Sciatic nerve (tissue), 2 donors: ENCODE measurements around the gene NLGN1. TPM values are rescaled to one million over a fixed set of nuclear protein-coding genes. Genes with fewer than 3 reads are reported as not detected.
"Not testable (repeated sequence)": the region's sequence is repeated elsewhere in the genome, so short reads cannot be mapped to it uniquely, and the experiment has no call there.

Experiments used
- ATAC-seq: fragments of 200-7000 bp; cut with Tn5 transposase; one replicate; pipeline ENCODE4 v1.9.1; 2020; ENCODE audit warnings: mild to moderate bottlenecking, moderate library complexity
- DNase-seq: peaks from one replicate; pipeline ENCODE4 v3.0.0-alpha.2; 2020; ENCODE audit warnings: low spot score
- intact Hi-C: fragments of 100-400 bp; cut with DNase I; formaldehyde crosslinking; loops from one replicate; pipeline ENCODE4 v1.14.2; 2022
- total RNA-seq: library from RNA; stranded (reverse); fragmentation: NEBNext Ultra II Directional; extraction: Animal tissue kit (Norgen Biotek cat#: 25700); gene quantifications from one replicate; pipeline ENCODE4 v1.2.1, GENCODE V29; 2021
- donor health status: DM: no; HTN: no; CAD: no.
- donor health status: DM: no; HTN: no; CAD: no.

The NLGN1 gene
- total RNA-seq, 1 donor from 2014 or later = 26.0 TPM

DNA sequence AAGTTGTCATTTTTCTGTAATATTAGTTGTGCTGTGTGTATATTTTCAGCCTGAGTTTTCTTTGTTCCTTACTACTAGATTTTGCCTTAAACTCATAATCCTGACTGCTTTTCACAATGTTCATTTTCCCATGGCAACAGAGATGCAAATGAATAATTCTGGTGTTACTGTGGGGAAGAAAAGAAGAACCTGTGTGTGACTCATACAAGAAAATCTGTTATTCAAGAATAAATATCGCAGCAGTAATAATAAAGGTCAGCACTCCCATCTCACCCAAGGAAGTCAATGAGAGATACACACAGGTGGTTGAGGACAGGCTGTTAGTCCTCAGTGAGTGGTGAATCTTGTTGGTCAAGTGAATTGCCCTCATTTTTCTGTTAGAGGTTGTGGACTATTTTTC is 805.0 kb downstream of the NLGN1 start:
- intact Hi-C loops = no loop called here
- ATAC-seq (no peak), DNase-seq (no peak)

DNA sequence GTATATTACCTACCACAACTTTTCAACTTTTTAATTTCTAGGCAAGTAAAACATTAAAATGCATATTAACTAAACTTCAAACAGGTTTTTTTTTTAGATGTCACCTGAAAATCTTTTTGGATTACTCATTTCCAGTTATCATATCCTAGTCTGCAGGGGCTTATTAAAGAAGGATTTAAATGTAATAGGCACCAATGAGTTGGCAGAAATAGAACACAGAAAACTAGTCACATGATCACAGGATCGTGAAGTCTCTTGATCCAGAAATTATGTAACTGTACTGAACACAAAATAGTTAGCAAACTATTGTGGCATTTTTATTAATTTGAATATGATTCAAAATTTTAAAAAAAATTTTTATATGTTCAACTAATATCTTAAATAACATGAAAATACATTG is 807.2 kb downstream of the NLGN1 start:
- DNase-seq (no peak), ATAC-seq (no peak)
- intact Hi-C loops = no loop called here

DNA sequence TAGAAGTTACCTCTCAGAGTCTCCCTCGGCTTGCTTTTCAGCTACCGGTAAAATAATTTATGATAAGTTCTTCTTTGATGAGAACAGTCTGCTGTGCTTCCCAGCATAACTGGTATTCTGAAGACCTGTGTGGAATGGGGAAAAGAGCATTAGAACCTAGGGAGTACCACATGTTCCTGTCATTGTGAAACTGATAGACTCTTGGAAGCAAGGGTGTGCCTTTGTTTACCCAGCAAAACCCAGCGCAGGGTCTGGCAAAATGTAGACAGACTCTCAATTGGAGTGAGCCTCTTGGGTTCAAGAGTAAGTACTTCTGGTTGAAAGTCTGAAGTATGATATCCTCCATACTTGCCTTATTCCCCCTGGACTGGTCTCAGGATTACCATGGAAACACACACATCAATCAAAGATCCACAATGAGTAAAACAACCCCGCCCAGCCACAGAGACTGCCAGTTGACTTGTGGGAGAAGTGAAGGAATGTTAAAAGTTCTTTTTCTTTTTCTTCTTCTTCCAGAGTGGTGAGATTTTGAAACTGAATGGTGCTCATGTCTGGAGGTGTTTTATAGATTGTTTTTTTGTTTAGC is 809.2 kb downstream of the NLGN1 start:
- intact Hi-C loops = no loop called here
- DNase-seq (no peak), ATAC-seq (no peak)

DNA sequence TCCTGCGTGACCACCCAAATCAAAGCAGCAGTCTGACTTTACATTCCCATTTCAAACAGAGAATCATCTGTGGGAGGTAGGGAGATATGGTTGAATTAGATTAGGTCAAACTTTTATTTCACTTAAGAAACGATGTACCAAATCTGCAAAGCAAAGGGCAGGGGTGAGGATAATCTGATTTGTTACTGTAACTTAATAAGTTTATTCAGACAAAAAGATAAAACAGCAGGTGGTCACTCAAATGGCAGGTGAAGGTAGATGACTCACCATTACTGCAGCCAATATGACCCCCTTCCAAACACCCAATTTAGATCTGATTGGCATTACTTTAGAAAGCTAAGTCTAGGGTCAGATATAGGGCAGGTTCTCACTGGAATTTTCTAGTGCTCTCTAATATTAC is 810.6 kb downstream of the NLGN1 start:
- ATAC-seq (no peak), DNase-seq (no peak)
- intact Hi-C loops = no loop called here

DNA sequence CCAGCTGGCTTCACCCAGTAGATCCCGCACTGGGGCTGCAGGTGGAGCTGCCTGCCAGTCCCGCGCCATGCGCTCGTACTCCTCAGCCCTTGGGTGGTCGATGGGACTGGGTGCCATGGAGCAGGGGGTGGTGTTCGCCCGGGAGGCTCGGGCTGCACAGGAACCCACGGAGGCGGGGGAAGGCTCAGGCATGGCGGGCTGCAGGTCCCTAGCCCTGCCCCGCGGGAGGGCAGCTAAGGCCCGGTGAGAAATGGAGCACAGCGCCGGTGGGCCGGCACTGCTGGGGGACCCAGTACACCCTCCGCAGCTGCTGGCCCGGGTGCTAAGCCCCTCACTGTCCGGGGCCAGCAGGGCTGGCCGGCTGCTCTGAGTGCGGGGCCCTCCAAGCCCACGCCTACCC is 814.4 kb downstream of the NLGN1 start:
- intact Hi-C loops, DNase-seq, ATAC-seq: not testable (repeated sequence)

DNA sequence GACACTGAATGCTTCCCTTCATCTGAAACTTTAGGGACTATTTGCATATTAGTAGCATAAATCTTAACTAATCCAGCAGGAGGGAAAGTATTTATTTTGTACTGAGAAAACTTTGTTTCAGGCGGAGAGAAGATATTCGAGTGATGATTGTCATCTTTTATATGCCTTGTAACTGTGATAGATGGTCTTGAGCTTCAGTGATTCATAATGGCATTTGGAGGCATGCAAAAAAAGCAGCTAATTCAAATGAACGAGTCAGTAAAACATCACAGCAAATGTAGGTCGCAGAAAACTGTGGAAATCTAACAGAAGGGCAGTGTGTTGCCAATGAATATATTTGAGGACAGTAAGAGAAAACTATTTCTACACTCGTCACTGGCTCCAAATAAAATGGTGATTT is 817.9 kb downstream of the NLGN1 start:
- no peak for ATAC-seq

DNA sequence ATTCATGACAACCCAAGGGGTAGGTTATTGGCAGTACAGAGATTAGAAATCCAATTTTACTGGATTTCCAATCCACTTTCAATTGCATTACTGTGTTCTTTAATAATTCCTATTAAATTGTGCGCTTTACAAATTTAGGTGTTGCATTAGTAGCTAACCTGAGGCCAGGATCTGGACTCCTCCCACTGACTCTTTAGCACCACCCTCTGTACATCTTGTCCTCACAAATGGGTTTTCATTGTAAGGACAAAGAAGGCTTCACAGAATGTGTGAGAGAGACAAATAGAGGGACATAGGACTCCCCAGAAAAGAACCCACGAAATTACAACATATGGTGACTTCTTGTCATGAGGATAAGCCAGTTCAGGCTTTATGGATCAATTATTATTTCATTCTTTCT is 818.5 kb downstream of the NLGN1 start:
- intact Hi-C loops = no loop called here
- ATAC-seq (no peak), DNase-seq (no peak)

More for the DNA sequence above, 817.9 kb downstream of the NLGN1 start:
- intact Hi-C loops = no loop called here
- DNase-seq = no peak

DNA sequence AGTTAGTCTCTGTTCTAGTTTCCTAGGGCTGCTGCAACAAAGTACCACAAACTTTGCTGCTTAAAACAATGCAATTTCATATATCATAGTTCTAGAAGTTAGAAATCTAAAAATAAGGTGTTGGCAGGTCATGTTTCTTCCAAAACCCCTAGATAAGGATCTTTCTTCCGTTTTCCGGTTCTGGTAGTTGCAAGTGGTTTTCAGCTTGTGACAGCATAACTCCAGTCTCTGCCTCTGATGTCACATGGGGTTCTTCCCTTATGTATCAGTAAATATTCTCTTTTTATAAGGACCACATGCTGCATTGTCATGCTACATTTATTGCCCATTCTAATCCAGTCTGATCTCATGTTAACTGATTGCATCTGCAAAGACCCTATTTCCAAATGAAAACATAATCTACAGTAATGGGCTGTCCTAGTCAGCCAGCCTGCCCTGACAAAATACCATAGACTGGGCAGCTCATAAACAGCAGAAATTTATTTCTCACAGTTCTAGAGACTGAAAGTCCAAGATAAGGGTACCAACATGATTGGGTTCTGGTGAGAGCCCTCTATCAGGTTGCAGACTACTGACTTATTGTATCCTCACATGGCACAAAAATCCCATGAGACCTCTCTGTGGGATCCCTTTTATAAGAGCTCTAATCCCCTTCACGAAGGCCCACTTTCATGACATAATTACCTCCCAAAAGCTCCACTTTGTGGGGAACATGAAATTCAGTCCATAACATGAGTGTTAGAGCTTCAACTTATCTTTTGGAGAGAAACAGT is 819.6 kb downstream of the NLGN1 start:
- DNase-seq (no peak), ATAC-seq (no peak)
- intact Hi-C loops = no loop called here

DNA sequence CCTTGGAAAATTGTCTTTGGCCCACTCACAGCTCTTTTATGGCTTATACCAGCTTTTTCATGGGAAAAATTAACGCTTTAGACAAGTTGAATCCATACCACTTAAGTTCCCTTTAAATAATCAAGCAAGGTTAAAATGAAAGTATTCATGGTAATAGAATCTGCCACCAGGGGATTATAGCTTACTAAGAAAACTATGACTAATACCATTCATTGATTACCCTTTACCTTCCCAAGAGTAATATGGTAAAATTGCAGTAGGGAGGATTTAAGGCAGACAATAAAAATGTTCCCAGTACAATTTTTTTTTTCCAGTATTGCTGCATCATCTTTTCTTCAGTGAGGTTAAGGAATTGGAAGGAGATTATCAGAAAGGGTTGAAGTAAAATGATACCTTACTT is 820.5 kb downstream of the NLGN1 start:
- ATAC-seq = no peak
- intact Hi-C loops = no loop called here
- no peak for DNase-seq

DNA sequence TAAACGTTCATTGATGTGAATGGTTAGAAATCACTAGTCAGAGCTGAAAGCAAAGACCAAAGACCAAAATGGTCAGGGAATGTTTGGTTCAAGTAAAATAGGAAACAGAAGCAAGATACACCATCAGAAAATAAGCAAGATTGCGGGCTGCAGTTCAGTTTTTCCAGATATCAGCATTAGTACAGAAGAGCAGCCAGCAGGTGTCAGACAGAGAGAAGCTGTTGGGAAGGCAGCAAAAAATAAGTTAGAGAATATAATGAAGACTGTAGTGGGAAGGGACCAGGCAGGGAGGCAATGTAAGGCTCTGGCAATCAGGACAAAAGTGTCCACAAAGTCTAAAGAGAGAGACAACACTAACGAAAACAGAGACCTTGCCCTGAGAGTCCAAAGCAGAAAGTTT is 822.2 kb downstream of the NLGN1 start:
- intact Hi-C loops = no loop called here
- ATAC-seq (no peak), DNase-seq (no peak)

DNA sequence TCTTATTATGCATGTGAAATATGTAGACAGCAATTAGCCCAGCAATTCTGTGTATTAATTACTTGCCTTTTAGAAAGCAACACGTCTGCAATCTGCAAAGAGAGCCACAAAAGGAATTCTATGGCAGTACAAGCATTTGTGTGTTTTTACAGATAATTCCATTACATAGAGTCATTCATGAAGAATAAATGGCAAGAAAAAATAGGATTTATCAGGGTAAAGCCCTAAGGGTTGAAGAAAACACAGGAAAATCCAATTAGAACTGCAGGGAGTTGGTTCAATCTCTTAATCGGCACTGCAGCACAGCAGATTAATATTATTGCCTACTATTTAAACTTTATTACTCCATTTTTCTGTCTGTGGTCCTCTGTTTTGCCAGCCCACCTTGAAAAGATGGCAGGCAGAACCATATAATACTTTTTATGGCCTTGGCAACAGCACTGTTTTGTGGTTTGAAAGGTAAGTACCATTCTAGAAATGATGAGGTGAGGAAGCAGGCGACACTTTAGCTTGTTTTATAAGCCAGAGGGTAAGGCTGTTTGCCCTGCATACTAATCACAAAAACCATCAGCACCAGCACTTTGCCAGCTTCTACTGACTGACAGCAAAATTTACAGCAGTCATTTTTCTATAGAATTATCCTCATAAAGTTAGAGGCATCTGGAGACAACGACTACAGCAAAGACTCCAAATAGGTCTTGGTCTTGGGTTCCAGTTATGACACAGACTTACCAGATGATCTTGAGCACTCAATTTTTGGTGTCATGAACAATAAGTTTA is 823.4 kb downstream of the NLGN1 start:
- ATAC-seq (no peak), DNase-seq (no peak)
- intact Hi-C loops = no loop called here

DNA sequence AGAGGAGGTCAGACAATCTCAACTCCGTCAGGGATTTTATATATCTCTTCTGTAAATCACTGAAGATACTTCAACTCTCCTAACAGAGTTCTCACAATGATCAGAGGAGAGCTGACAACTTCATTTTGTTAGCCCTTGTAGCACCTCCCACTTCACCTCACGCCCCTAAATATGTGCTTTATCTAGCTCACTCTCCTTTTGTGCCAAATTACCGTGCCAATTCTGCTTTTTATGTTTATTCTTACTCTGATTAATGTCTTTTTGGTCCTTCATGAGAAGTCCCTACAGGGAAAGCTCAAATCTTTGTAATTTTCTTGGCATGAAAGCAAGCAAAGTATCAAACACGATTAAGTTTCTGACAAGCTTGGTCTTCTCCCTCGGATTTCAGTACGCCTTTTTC is 825.5 kb downstream of the NLGN1 start:
- intact Hi-C loops = no loop called here
- DNase-seq (no peak), ATAC-seq (no peak)

DNA sequence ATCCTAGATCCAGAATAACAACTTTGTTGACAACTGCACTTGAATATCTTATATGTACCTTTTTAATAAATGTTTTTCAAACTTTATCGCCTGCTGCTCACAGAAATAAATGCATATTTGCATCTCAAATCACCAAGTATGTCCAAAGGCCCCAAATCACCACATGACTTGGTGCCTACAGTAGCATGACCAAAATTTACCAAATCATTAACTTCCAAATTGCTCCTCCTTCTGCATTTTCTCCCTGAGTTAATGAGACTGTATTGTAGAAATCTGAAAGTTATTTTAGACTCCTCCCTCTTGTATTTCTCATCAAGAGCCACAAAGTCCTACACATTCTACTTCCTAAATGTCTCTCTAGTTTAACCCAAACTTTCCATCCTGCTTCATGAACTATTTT is 826.1 kb downstream of the NLGN1 start:
- intact Hi-C loops = no loop called here
- no peak for ATAC-seq
- DNase-seq = no peak

DNA sequence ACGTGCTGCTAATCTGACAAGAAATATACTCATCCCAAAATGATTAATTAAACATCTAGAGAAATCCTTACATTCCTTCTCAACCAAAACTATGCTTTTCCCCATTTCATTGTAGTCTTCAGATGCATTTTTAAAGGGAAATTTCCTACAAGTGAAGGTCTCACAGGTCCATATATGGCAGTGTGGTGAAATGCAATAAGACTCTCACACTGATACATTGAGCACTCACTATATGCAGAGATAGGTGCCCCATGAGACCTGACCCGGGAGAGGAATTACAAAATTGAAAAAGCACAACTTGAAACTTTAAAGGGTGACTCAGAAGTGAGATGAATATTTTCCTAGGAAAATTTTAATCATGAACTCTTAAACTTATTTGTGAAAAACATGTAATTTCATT is 832.4 kb downstream of the NLGN1 start:
- no peak for DNase-seq
- intact Hi-C loops = no loop called here
- no peak for ATAC-seq

DNA sequence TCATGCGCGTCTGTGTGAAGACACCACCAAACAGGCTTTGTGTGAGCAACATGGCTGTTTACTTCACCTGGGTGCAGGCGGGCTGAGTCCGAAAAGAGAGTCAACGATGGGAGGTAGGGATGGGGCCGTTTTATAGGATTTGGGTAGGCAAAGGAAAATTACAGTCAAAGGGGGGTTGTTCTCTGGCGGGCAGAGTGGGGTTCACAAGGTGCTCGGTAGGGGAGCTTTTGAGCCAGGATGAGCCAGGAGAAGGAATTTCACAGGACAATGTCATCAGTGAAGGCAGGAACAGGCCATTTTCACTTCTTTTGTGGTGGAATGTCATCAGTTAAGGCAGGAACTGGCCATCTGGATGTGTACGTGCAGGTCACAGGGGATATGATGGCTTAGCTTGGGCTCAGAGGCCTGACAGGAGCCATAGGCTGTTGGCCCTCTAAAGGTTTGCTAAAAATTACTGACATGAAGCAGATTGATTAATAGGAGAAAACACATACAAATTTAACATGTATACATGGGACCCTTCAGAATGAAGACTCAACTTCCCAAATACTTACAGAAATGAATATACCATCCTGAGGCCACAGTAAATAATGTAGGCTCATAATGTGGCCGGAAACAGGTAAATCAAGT is 834.6 kb downstream of the NLGN1 start:
- DNase-seq, intact Hi-C loops, ATAC-seq: not testable (repeated sequence)

DNA sequence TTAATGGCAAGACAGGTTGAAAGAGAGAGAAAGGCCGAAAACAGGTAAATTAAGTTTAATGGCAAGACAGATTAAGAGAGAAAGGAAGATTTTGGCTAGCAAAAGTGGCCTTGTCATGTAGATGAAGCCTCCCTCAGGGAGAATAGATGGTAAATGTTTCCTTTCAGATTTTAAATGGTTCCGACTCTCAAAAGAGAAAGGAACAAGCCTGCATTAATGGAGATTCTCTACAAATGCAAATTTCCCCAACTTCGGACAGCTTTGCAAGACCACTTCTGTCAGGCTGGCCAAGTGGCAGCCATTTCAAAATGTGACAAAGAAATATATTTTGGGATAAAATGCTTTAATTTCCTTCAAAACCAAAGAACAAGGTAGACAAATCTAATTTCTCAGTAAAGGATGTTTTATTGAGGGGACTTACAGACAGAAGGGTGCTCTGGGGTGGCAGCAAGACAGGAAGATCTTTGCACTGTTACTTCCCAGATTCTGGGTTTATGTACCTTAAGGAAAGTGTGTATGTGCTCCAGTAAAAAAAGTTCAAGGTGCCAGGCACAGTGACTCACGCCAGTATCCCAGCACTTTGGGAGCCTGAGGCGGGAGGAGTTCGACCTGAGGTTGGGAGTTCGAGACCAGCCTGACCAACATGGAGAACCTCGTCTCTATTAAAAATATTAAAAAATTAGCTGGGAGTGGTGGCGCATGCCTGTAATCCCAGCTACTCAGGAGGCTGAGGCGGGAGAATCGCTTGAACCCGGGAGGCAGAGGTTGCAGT is 835.3 kb downstream of the NLGN1 start:
- intact Hi-C loops = no loop called here
- DNase-seq = no peak
- ATAC-seq = no peak

DNA sequence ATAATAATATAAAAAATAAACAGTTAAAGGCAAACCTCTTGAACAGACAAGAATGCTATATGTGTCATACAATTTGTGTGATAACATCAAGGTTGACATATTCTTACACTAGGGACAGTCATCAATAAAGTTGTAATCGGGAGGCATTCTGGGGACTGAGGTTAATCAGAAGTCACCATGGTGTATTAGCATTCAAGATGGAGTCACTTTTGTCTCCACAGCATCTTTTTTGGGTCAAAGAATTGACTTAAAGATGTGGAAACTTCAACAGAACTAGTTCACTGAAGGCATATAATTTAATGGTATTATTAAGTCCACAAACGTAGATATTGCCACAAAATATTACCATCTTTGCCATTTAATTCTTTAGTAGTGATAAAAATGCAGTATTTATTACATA is 836.0 kb downstream of the NLGN1 start:
- ATAC-seq = no peak

DNA sequence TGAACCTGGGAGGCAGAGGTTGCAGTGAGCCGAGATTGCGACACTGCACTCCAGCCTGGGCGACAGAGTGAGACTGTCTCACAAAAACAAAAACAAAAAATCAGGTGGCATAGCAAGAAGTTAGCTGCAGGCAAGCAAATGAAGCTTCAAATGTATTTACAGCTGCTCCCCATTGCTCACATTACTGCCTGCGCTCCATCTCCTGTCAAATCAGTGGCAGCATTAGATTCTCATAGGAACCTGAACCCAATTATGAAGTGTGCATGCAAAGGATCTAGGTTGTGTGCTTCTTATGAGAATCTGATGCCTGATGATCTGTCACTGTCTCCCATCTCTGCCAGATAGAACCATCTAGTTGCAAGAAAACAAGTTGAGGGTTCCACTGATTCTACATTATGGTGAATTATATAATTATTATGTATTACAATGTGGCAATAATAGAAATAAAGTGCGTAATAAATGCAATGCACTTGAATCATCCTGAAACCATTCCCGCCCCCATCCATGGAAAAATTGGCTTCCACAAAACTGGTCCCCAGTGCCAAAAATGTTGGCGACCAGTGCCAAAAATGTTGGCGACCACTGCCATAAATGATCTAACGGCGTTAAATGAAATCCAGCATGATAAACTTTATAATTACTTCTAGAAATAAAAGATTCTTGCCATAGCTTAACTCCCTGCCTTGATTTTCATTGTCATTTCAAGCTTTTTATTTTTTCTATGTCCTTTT is 844.9 kb downstream of the NLGN1 start:
- intact Hi-C loops = no loop called here
- ATAC-seq (no peak), DNase-seq (no peak)

More for the DNA sequence above, 836.0 kb downstream of the NLGN1 start:
- intact Hi-C loops = no loop called here
- no peak for DNase-seq
